ENCODE data around the gene SLC2A5.
"Not testable (repeated sequence)": the region's sequence is repeated elsewhere in the genome, so short reads cannot be mapped to it uniquely, and the experiment has no call there.

Gene SLC2A5

GRCh38 chr1:9004031-9004699 is 65.3 kb downstream of the SLC2A5 start:
- no peak for DNase-seq

GRCh38 chr1:9002215-9002560 is 67.2 kb downstream of the SLC2A5 start:
- not testable (repeated sequence) for DNase-seq

GRCh38 chr1:9001534-9002214 is 67.8 kb downstream of the SLC2A5 start:
- DNase-seq, result not testable (repeated sequence)

- not testable (repeated sequence) for DNase-seq
These were observed 75.3 kb downstream of the SLC2A5 start for GRCh38 chr1:8993962-8994675.

- DNase-seq, result no peak
These were observed 76.3 kb downstream of the SLC2A5 start for GRCh38 chr1:8992936-8993687.

GRCh38 chr1:8989821-8990220 is 79.6 kb downstream of the SLC2A5 start:
- DNase-seq, result no peak

DNA sequence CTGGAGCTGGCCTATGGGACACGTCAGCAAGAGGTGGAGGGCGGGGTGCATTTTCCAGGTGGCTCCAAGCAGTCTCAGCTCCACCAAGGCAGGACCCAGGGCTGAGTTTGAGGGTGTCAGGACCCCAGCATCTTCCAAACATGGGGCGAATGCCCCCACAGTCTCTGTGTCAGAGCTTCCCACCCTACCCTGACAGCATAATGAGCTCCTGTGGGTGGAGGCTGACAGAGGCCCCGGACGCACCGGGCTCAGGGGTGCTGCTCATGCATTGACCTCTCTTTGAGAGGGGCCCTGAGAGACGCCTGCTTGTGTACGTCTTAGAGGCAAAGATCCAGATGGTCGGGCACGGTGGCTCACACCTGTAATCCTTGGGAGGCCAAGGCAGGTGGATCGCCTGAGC is 80.4 kb downstream of the SLC2A5 start:
- DNase-seq, result no peak

GRCh38 chr1:8988618-8988967 is 80.8 kb downstream of the SLC2A5 start:
- no peak for DNase-seq

DNA sequence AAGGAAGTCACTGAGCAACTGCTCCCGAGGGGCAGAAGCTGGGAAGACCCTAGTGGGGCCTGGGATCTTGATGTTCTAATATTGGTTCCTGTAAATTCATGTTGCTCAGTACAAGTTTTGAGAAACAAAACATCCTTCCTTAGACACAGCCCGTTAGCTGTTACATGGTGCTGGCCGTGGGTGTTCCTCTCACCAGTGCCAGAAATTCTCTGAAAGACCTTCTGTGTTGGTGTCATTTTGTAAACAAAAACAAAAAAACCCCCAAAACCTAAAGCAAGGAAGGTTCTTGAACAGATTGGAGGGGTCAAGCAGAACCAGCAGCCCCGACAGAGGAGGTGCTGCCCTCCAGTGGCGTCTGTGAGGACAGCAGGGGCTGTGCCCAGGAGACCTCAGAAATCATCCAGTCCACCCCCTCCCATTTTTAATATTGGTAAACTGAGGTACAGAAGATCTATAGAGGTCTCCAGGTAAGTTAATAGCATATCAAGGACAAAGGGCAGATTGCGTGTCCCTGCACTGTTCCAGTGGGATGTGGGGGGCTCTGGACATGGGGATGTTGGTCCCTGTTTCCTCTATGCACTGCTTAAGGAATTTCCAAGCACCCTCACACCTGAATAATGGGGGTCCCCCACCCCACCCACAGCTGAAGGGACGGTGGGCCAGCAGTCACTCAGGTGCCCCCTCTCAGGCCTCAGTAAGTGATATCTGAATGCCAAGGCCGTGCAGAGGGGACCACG is 81.4 kb downstream of the SLC2A5 start:
- no peak for DNase-seq

- no peak for DNase-seq
These were observed 82.6 kb downstream of the SLC2A5 start for GRCh38 chr1:8986814-8987190.

DNA sequence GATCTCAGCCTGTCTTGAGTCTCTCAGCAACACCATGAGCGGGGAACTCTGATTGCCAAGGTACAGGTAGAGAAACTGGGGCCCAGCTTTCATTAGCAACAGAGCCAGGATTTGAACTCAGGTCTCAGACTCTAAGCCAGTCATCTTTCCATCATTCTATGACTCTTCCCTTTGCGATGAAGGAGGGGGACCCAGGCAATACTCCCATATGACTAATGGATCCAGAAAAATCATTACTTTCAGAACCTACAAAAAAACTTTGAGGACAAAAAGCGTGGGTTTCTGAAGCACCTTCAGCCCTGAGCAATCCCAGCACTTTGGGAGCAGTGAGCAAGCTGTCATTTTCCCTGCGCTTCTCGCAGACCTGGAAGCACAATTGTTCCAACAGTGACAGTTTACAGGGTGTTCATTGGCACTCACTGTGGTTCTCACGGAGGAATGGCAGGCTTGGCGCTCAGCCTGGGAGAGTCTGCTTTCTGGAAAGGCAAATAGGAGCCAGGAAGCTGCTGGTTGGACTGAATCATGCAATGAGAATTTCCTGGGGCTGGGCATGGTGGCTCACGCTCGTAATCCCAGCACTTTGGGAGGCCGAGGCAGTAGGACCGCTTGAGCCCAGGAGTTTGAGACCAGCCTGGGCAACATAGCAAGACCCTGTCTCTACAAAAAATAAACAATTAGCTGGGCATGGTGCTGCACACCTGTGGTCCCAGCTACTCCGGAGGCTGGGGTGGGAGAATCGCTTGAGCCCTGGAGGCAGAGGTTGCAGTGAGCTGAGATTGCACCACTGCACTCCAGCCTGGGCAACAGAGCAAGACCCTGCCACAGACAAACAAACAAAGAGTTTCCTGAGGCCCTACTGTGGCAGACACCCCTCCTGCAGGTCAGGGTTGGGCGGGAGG is 83.3 kb downstream of the SLC2A5 start:
- DNase-seq, result no peak
